ENCODE data around the gene MAN2B1. TPM values are rescaled to one million over a fixed set of nuclear protein-coding genes. Genes with fewer than 3 reads are reported as not detected.

Gene MAN2B1
- total RNA-seq, 6 donors from 2014 or later = 56.8 to 299 (median 121) TPM

DNA sequence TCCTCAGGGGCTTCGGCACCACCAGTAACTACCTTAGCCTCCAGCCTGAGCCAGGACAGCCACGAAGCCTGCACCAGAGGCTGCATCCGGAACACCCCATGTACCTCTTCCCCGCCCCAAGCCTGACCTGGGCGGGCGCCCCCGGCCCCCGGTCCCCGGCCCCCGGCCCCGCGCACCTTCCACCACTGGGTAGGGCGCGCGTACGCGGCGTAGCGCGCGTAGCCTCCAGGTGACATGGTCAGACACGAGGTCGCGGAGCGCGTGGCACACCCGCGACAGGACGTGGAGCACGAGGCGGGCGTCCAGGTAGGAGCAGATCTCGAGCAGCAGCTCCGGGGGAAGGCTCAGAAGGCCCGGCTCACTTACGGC is 29.4 kb upstream of the MAN2B1 start:
- no peak for TF ChIP-seq POLR2A (IDR thresholded peaks at IDR 0.05)
- TF ChIP-seq EP300 (IDR thresholded peaks at IDR 0.05) = no peak
- TF ChIP-seq, protein P1, sequence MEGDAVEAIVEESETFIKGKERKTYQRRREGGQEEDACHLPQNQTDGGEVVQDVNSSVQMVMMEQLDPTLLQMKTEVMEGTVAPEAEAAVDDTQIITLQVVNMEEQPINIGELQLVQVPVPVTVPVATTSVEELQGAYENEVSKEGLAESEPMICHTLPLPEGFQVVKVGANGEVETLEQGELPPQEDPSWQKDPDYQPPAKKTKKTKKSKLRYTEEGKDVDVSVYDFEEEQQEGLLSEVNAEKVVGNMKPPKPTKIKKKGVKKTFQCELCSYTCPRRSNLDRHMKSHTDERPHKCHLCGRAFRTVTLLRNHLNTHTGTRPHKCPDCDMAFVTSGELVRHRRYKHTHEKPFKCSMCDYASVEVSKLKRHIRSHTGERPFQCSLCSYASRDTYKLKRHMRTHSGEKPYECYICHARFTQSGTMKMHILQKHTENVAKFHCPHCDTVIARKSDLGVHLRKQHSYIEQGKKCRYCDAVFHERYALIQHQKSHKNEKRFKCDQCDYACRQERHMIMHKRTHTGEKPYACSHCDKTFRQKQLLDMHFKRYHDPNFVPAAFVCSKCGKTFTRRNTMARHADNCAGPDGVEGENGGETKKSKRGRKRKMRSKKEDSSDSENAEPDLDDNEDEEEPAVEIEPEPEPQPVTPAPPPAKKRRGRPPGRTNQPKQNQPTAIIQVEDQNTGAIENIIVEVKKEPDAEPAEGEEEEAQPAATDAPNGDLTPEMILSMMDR (IDR thresholded peaks at IDR 0.05) = no peak
- no peak for TF ChIP-seq POLR2AphosphoS5 (IDR thresholded peaks at IDR 0.05)
- peak overlapping the region; percentile 82 to 93 (median 87) for H3K27ac ChIP-seq
- WGBS, 2 donors = 4% methylated on average over 26 of the region's 36 CpGs; no CpG with 5 or more reads in 1 of the 2 donors
- peak in 1 of 2 donors; percentile 86 for DNase-seq
- H3K9me3 ChIP-seq = no peaks in the 10 kb centered on the region
- H3K36me3 ChIP-seq = peaks cover 4 to 26% (median 9%) of the 10 kb centered on the region in 4 donors
- no peaks in the 10 kb centered on the region for H3K27me3 ChIP-seq
- peak; percentile 2 to 15 for ATAC-seq (ENCODE audit: low FRiP score in 2 of 2)
- peaks cover 12 to 30% (median 14%) of the 10 kb centered on the region in 4 donors for H3K4me1 ChIP-seq
- peak overlapping the region; percentile 62 to 94 (median 78) for H3K4me3 ChIP-seq

DNA sequence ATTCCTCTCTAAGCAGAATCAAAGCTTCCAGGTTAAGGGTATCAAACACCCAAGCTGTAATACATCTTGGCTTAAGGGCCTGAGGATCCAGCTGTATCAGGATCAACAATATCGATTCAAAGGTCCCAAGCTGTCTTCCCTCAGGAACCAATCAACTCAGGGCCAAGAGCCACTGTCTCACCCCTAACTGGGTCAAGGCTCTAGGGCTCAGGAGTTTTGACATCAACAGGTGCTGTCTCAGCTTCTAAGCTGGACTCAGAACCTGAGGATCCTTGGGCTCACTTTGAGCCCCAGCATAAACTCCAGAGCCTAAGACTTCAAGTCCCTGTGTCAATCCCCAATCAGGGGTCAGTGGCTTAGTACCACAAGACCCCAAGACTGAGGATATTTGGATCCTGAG is 29.0 kb upstream of the MAN2B1 start:
- TF ChIP-seq EP300 (IDR thresholded peaks at IDR 0.05) = no peak
- no peak for TF ChIP-seq POLR2A (IDR thresholded peaks at IDR 0.05)
- TF ChIP-seq POLR2AphosphoS5 (IDR thresholded peaks at IDR 0.05) = no peak
- TF ChIP-seq, protein P1 (IDR thresholded peaks at IDR 0.05) = no peak
- Histone ChIP-seq H3K36me3 (peaks cover 0 to 22% (median 4%) of the 10 kb centered on the region in 4 donors), H3K27ac (peak overlapping the region in 1 of 4 donors; percentile 86), H3K4me3 (peak overlapping the region in 3 of 4 donors; percentile 62 to 94 (median 84)), H3K9me3 (no peaks in the 10 kb centered on the region), H3K4me1 (peaks cover 12 to 30% (median 14%) of the 10 kb centered on the region in 4 donors), H3K27me3 (no peaks in the 10 kb centered on the region)
- WGBS, 2 donors = 71 to 83% methylated on average over 1 of the region's 1 CpG
- ATAC-seq (ENCODE audit: low FRiP score in 2 of 2) = no peak
- no peak for DNase-seq

DNA sequence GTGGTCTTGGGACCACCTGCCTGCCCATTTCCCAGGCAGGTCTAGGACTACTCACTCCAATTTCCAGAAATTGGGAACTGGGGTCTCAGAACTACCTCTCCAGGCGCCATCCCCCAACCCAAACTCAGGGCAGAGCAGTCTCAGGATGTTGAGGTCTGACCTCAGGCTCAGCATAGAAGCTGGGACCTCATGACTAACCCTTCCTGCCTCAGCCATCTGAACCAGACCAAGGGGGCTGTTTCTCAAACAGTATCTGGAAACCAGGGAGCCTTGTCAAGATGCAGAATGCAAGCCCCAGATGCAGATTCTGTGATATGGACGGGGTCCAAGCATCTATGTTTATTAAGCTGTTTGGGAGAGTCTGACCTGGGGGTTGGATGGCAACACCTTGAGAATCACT is 28.6 kb upstream of the MAN2B1 start:
- Histone ChIP-seq H3K4me3 (peak overlapping the region in 1 of 4 donors; percentile 94), H3K9me3 (no peaks in the 10 kb centered on the region), H3K27ac (no peak overlapping the region), H3K4me1 (peaks cover 12 to 30% (median 14%) of the 10 kb centered on the region in 4 donors), H3K36me3 (peaks cover 0 to 17% (median under 1%) of the 10 kb centered on the region in 4 donors), H3K27me3 (no peaks in the 10 kb centered on the region)
- TF ChIP-seq POLR2A (IDR thresholded peaks at IDR 0.05) (no peak), POLR2AphosphoS5 (IDR thresholded peaks at IDR 0.05) (no peak), EP300 (IDR thresholded peaks at IDR 0.05) (no peak)
- TF ChIP-seq, protein P1 (IDR thresholded peaks at IDR 0.05) = no peak
- DNase-seq (no peak), ATAC-seq (ENCODE audit: low FRiP score in 2 of 2) (no peak)
- 50 to 79% methylated on average over 1 to 2 of the region's 2 CpGs for WGBS, 2 donors

DNA sequence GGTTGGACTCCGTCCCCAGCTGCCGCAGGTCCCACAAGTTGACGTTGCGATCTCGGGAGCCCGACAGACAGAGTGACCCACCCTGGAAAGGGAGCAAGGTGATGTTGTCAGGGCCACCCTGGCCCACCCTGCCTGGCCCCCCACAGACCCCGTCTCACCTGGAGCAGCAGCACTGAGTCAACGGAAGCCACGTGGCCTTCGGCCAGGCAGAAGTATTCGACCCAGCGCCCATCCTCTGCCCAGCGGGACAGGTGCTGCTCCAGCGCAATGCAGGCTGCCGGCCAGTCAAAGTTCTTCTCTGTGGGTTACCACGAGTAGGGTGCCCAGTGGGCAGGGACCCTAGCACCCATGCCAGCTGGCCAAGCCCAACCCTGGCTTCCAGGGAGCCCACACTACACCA is 28.1 kb upstream of the MAN2B1 start:
- DNase-seq (no peak), ATAC-seq (ENCODE audit: low FRiP score in 2 of 2) (no peak)
- Histone ChIP-seq H3K4me1 (peaks cover 12 to 30% (median 14%) of the 10 kb centered on the region in 4 donors), H3K27me3 (no peaks in the 10 kb centered on the region), H3K4me3 (no peak overlapping the region), H3K36me3 (peaks cover 0 to 13% (median 0%) of the 10 kb centered on the region in 4 donors), H3K9me3 (no peaks in the 10 kb centered on the region), H3K27ac (no peak overlapping the region)
- WGBS, 2 donors = 90 to 100% methylated on average over 3 to 16 of the region's 16 CpGs
- no peak for TF ChIP-seq EP300 (IDR thresholded peaks at IDR 0.05)
- TF ChIP-seq POLR2A (IDR thresholded peaks at IDR 0.05) = no peak
- TF ChIP-seq, protein P1 (IDR thresholded peaks at IDR 0.05) = no peak
- TF ChIP-seq POLR2AphosphoS5 (IDR thresholded peaks at IDR 0.05) = no peak

DNA sequence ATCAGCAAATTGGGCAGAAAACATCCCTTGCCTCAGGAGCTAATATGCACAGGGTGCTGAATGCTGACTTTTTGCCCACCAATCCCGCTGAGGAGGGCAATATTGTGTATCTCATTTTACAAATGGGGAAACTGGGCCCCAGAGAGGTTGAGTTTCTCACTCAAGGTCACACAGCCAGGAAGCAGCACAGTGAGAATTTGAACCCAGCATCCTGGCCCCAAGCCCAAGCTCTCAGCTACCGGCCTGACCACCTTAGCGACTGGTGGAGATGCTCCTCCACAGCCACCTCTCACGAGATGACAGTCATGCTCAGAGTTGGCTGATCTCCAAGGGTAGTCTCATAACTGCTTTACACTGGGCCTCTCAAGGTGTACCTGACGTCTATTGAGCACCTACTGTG is 26.4 kb upstream of the MAN2B1 start:
- ATAC-seq (ENCODE audit: low FRiP score in 2 of 2) (no peak), DNase-seq (no peak)
- Histone ChIP-seq H3K4me1 (peaks cover 12 to 30% (median 14%) of the 10 kb centered on the region in 4 donors), H3K4me3 (no peak overlapping the region), H3K27ac (no peak overlapping the region), H3K27me3 (no peaks in the 10 kb centered on the region), H3K9me3 (no peaks in the 10 kb centered on the region), H3K36me3 (peaks cover 0 to 2% (median 0%) of the 10 kb centered on the region in 4 donors)
- TF ChIP-seq POLR2A (IDR thresholded peaks at IDR 0.05) (no peak), POLR2AphosphoS5 (IDR thresholded peaks at IDR 0.05) (no peak), EP300 (IDR thresholded peaks at IDR 0.05) (no peak)
- TF ChIP-seq, protein P1 (IDR thresholded peaks at IDR 0.05) = no peak
- WGBS, 2 donors = 80 to 92% methylated on average over 4 of the region's 5 CpGs
